HCT116 (cell line): ENCODE data around the gene PLB1.

Experiments
- CEBPB ChIP-seq: IDR thresholded peaks from 2 replicates; pipeline ENCODE4 v1.6.1; 2012; ENCODE audit warnings: low read depth
- EGR1 ChIP-seq: IDR thresholded peaks from 2 replicates; pipeline ENCODE4 v1.6.1; 2012; ENCODE audit warnings: low read depth
- EZH2 ChIP-seq: fragments of 200-600 bp; sonication (generic); IDR thresholded peaks from 2 replicates; pipeline ENCODE4 v1.6.1; 2017; ENCODE audit warnings: antibody characterized with exemption, mixed run types
- EZH2phosphoT487 ChIP-seq: fragments of 200-600 bp; IDR thresholded peaks from 2 replicates; pipeline ENCODE4 v1.6.1; 2018; ENCODE audit warnings: antibody characterized with exemption, borderline replicate concordance
- JUND ChIP-seq: IDR thresholded peaks from 2 replicates; pipeline ENCODE4 v1.6.1; 2012
- POLR2A ChIP-seq: IDR thresholded peaks from 2 replicates; pipeline ENCODE4 v1.7.0; 2011; ENCODE audit warnings: borderline replicate concordance; ENCODE audit not compliant: insufficient read depth, insufficient read length; ENCODE audit errors: extremely low read depth
- POLR2AphosphoS5 ChIP-seq: IDR thresholded peaks from 2 replicates; pipeline ENCODE4 v1.6.1; 2011; ENCODE audit warnings: mild to moderate bottlenecking, low read depth, low read length, moderate library complexity
- RAD21 ChIP-seq: IDR thresholded peaks from 2 replicates; pipeline ENCODE4 v1.6.1; 2012; ENCODE audit warnings: low read depth, mild to moderate bottlenecking
- SIN3A ChIP-seq: IDR thresholded peaks from 2 replicates; pipeline ENCODE4 v1.6.1; 2012; ENCODE audit warnings: low read depth
- TCF7L2 ChIP-seq: IDR thresholded peaks from 2 replicates; pipeline ENCODE4 v1.7.0; 2011; ENCODE audit warnings: borderline replicate concordance, inconsistent platforms; ENCODE audit not compliant: insufficient read depth, insufficient read length; ENCODE audit errors: extremely low read depth
- ZFX ChIP-seq: fragments of 450-650 bp; IDR thresholded peaks from 2 replicates; pipeline ENCODE4 v1.6.1; 2017
- TF ChIP-seq, protein P1 (sequence below), 3 experiments: fragments of 200-600 bp in 1 of 3; sonication (generic) in 1 of 3; IDR thresholded peaks in 2 of 3; conservative IDR thresholded peaks in 1 of 3; 2 replicates each; pipeline ENCODE4 v1.5.1; 2012 to 2017; ENCODE audit warnings: low read depth in 2 of 3, low read length in 2 of 3, antibody characterized with exemption in 1 of 3, borderline replicate concordance in 1 of 3, control low read depth in 1 of 3, mild to moderate bottlenecking in 1 of 3, mixed read lengths in 1 of 3, mixed run types in 1 of 3, moderate library complexity in 1 of 3; ENCODE audit not compliant: insufficient read depth in 1 of 3
- TF ChIP-seq, protein P2 (sequence below): IDR thresholded peaks from 2 replicates; pipeline ENCODE4 v1.6.1; 2012
- TF ChIP-seq, protein P3 (sequence below): IDR thresholded peaks from 2 replicates; pipeline ENCODE4 v1.6.1; 2011; ENCODE audit warnings: mild to moderate bottlenecking, low read length, moderate library complexity; ENCODE audit not compliant: insufficient replicate concordance; ENCODE audit errors: extremely low read depth

DNA sequence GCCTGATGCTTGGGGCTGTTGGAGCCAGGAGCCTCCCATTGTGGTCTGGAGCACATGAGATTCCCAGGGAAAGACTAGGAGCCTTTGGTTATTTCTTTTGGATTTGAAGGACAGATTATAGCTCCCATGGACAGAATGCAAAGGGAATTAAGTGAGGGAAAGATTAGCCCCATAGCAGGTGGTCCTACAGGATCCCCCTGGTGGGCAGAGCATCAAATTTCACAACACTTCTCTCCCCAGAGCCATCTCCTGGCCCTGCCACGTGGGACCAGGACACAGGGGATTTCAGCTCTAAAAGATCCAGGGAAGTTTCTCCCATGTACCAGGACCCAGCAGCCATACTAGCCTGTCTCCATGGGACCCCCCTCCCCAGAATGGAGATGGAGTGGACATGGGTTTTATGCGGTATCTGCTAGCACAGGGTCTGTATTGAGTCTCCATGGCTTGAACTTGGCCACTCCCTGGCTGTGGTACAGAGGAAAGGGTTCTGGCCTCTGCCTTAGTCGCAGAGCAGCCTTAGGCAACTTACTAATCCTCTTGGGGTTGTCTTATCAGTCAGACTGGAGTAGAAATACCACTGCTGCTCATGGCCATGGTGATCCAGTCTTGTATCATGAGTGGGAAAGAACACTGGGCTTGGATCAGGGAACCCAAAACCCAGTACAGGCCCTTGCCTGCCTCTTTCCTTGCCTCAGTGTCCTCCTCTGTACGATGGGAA lies 6.8 kb upstream of the PLB1 start:
- TF ChIP-seq JUND, result no peak
- no peak for TF ChIP-seq EZH2
- no peak for TF ChIP-seq EZH2phosphoT487
- no peak for TF ChIP-seq POLR2A
- no peak for TF ChIP-seq TCF7L2
- TF ChIP-seq, protein P1, sequence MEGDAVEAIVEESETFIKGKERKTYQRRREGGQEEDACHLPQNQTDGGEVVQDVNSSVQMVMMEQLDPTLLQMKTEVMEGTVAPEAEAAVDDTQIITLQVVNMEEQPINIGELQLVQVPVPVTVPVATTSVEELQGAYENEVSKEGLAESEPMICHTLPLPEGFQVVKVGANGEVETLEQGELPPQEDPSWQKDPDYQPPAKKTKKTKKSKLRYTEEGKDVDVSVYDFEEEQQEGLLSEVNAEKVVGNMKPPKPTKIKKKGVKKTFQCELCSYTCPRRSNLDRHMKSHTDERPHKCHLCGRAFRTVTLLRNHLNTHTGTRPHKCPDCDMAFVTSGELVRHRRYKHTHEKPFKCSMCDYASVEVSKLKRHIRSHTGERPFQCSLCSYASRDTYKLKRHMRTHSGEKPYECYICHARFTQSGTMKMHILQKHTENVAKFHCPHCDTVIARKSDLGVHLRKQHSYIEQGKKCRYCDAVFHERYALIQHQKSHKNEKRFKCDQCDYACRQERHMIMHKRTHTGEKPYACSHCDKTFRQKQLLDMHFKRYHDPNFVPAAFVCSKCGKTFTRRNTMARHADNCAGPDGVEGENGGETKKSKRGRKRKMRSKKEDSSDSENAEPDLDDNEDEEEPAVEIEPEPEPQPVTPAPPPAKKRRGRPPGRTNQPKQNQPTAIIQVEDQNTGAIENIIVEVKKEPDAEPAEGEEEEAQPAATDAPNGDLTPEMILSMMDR (IDR thresholded peaks at IDR 0.05 in 2 of 3, conservative IDR thresholded peaks at IDR 0.05 in 1 of 3; ENCODE audit: borderline replicate concordance in 1 of 3, insufficient read depth in 1 of 3, low read depth in 2 of 3, low read length in 2 of 3), result no peak
- no peak for TF ChIP-seq POLR2AphosphoS5
- TF ChIP-seq SIN3A, result no peak
- no peak for TF ChIP-seq EGR1
- TF ChIP-seq, protein P2, sequence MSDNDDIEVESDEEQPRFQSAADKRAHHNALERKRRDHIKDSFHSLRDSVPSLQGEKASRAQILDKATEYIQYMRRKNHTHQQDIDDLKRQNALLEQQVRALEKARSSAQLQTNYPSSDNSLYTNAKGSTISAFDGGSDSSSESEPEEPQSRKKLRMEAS, result no peak
- TF ChIP-seq CEBPB, result no peak
- TF ChIP-seq ZFX, result no peak
- no peak for TF ChIP-seq RAD21
- TF ChIP-seq, protein P3, sequence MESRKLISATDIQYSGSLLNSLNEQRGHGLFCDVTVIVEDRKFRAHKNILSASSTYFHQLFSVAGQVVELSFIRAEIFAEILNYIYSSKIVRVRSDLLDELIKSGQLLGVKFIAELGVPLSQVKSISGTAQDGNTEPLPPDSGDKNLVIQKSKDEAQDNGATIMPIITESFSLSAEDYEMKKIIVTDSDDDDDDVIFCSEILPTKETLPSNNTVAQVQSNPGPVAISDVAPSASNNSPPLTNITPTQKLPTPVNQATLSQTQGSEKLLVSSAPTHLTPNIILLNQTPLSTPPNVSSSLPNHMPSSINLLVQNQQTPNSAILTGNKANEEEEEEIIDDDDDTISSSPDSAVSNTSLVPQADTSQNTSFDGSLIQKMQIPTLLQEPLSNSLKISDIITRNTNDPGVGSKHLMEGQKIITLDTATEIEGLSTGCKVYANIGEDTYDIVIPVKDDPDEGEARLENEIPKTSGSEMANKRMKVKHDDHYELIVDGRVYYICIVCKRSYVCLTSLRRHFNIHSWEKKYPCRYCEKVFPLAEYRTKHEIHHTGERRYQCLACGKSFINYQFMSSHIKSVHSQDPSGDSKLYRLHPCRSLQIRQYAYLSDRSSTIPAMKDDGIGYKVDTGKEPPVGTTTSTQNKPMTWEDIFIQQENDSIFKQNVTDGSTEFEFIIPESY, result no peak
